Endothelial cell of umbilical vein (primary cell): ENCODE measurements around the gene AQP12A. TPM values are rescaled to one million over a fixed set of nuclear protein-coding genes. Genes with fewer than 3 reads are reported as not detected.

Experiments
- BruUV-seq: library from RNA; stranded (reverse); fragments of 400-500 nt; replicated peaks from 2 replicates; lab custom pipeline; 2021; lab: Mats Ljungman, UMichigan
- CTCF ChIA-PET: fragments of 300-600, 350-600 bp; sonication (Branson Sonifier 250); formaldehyde crosslinking; loops from one replicate; lab custom pipeline; 2021; ENCODE audit warnings: antibody characterized with exemption, inconsistent platforms; lab: Charles Lee
- POLR2A ChIA-PET: fragments of 300-600, 350-600 bp; sonication (Branson Sonifier 250); formaldehyde crosslinking; loops from one replicate; lab custom pipeline; 2021; ENCODE audit warnings: antibody characterized with exemption, inconsistent platforms; lab: Charles Lee
- DNase-seq: peaks from one replicate; pipeline ENCODE4 v3.0.0-alpha.2; 2011; ENCODE audit warnings: low read depth, low spot score
- FAIRE-seq: peaks from 2 replicates; lab custom pipeline; 2011; peaks lifted over from hg19 to GRCh38; lab: Jason Lieb, UNC
- H2AFZ ChIP-seq: 2 replicates; pipeline ENCODE4 v1.6.0; 2012; ENCODE audit warnings: low read depth, low read length, control low read depth, inconsistent platforms
- H3K27ac ChIP-seq: 2 replicates; pipeline ENCODE4 v1.5.1; 2011; ENCODE audit warnings: low read depth, mild to moderate bottlenecking, control low read depth, low read length, moderate library complexity; ENCODE audit not compliant: insufficient read depth
- H3K27me3 ChIP-seq, 2 experiments: 2 replicates each; pipeline versions ENCODE4 v1.6.0 to v1.6.1; 2011; ENCODE audit warnings: low read length in 2 of 2, mixed read lengths in 1 of 2; ENCODE audit not compliant: control insufficient read depth in 2 of 2, insufficient read depth in 2 of 2
- H3K36me3 ChIP-seq, 2 experiments: 2 replicates in 1 of 2; 3 replicates in 1 of 2; pipeline ENCODE4 v1.5.1; 2011; ENCODE audit warnings: low read length in 2 of 2, mild to moderate bottlenecking in 1 of 2, moderate library complexity in 1 of 2; ENCODE audit not compliant: control insufficient read depth in 2 of 2, insufficient read depth in 2 of 2; ENCODE audit errors: extremely low read depth in 1 of 2
- H3K4me1 ChIP-seq: 3 replicates; pipeline ENCODE4 v1.5.1; 2011; ENCODE audit warnings: mild to moderate bottlenecking, low read length; ENCODE audit not compliant: control insufficient read depth, insufficient read depth; ENCODE audit errors: extremely low read depth
- H3K4me2 ChIP-seq: 2 replicates; pipeline ENCODE4 v1.6.1; 2011; ENCODE audit warnings: low read length, control low read depth, mixed read lengths; ENCODE audit not compliant: insufficient read depth
- H3K4me3 ChIP-seq, 3 experiments: fragments of 200-600 bp in 1 of 3; sonication (generic), shearing (Covaris generic) in 1 of 3; replicated peaks in 1 of 3; 2 replicates each; pipeline ENCODE4 v1.5.1; 2011 to 2016; ENCODE audit warnings: control low read depth in 3 of 3, low read length in 3 of 3, mild to moderate bottlenecking in 2 of 3, inconsistent platforms in 1 of 3, low read depth in 1 of 3, moderate library complexity in 1 of 3; ENCODE audit not compliant: insufficient read depth in 1 of 3
- H3K79me2 ChIP-seq: 2 replicates; pipeline ENCODE4 v1.6.0; 2012; ENCODE audit warnings: low read length, inconsistent platforms; ENCODE audit not compliant: control insufficient read depth, insufficient read depth
- H3K9ac ChIP-seq: replicated peaks from 2 replicates; pipeline ENCODE3; 2011; ENCODE audit warnings: low read length, control low read depth; ENCODE audit not compliant: insufficient read depth; ENCODE audit errors: extremely low read depth
- H3K9me1 ChIP-seq: replicated peaks from 3 replicates; pipeline ENCODE4 v1.6.0; 2011; ENCODE audit warnings: mild to moderate bottlenecking, low read length; ENCODE audit not compliant: control insufficient read depth, insufficient read depth; ENCODE audit errors: extremely low read depth
- H3K9me3 ChIP-seq: replicated peaks from 2 replicates; pipeline ENCODE4 v1.5.1; 2012; ENCODE audit warnings: low read length, inconsistent platforms; ENCODE audit not compliant: control insufficient read depth, insufficient read depth
- H4K20me1 ChIP-seq: replicated peaks from 2 replicates; pipeline ENCODE3; 2011; ENCODE audit warnings: mild to moderate bottlenecking, low read length; ENCODE audit not compliant: control insufficient read depth, insufficient read depth; ENCODE audit errors: extremely low read depth
- EZH2 ChIP-seq: IDR thresholded peaks from 2 replicates; pipeline ENCODE4 v1.6.1; 2012; ENCODE audit warnings: borderline replicate concordance, low read depth, mild to moderate bottlenecking, moderate library complexity, low read length, inconsistent platforms; ENCODE audit not compliant: severe bottlenecking
- FOS ChIP-seq: IDR thresholded peaks from 2 replicates; pipeline ENCODE4 v1.6.1; 2011; ENCODE audit warnings: mild to moderate bottlenecking, low read length, moderate library complexity, borderline replicate concordance; ENCODE audit not compliant: insufficient read depth
- GATA2 ChIP-seq: IDR thresholded peaks from 2 replicates; pipeline ENCODE4 v1.7.0; 2011; ENCODE audit warnings: low read depth, mild to moderate bottlenecking, moderate library complexity, mixed read lengths, low read length; ENCODE audit not compliant: insufficient read length, insufficient read depth
- JUN ChIP-seq: IDR thresholded peaks from 2 replicates; pipeline ENCODE4 v1.6.1; 2011; ENCODE audit warnings: borderline replicate concordance, low read depth; ENCODE audit not compliant: insufficient read length, insufficient read depth
- MYC ChIP-seq: IDR thresholded peaks from one replicate; pipeline ENCODE4 v1.6.1; 2011; ENCODE audit warnings: mild to moderate bottlenecking, low read depth, low read length
- POLR2A ChIP-seq: IDR thresholded peaks from 2 replicates; pipeline ENCODE4 v1.6.1; 2012; ENCODE audit warnings: low read depth, mild to moderate bottlenecking, control low read depth, low read length
- POLR2AphosphoS5 ChIP-seq: IDR thresholded peaks from 2 replicates; pipeline ENCODE4 v1.6.1; 2012; ENCODE audit warnings: low read depth, mild to moderate bottlenecking, control low read depth, low read length, moderate library complexity; ENCODE audit not compliant: insufficient read depth
- dilution Hi-C: fragments of 300-500 bp; cut with MboI; formaldehyde crosslinking; loops from one replicate; pipeline ENCODE4 v1.15.0; 2019; ENCODE audit warnings: low sequenced_read_pairs; ENCODE audit not compliant: extremely low pct_ligation_motif_present
- intact Hi-C: fragments of 100-400 bp; cut with micrococcal nuclease; formaldehyde crosslinking; loops from one replicate; pipeline ENCODE4 v1.10.0; 2022
- polyA plus RNA-seq, 4 experiments: library from polyadenylated mRNA; depleted of rRNA in 3 of 4; stranded (reverse) in 3 of 4; unstranded in 1 of 4; fragments of >200 nt; gene quantifications; 2 replicates each; pipeline versions ENCODE4 v1.2.1 to v1.2.3, GENCODE V29; 2011 to 2012; ENCODE audit warnings: missing spikeins in 1 of 4
- total RNA-seq: library from RNA; stranded (reverse); gene quantifications from 2 replicates; pipeline ENCODE4 v1.2.3, GENCODE V29; 2021
- TF ChIP-seq, protein P1 (sequence below), 2 donors: IDR thresholded peaks; 1 replicate in 1 of 2; 2 replicates in 1 of 2; pipeline ENCODE4 v1.5.1; 2011; ENCODE audit warnings: low read length in 2 of 2, mild to moderate bottlenecking in 2 of 2, moderate library complexity in 2 of 2, control low read depth in 1 of 2, inconsistent platforms in 1 of 2, low read depth in 1 of 2; ENCODE audit not compliant: insufficient read depth in 1 of 2; ENCODE audit errors: extremely low read depth in 1 of 2
- TF ChIP-seq, protein P2 (sequence below): IDR thresholded peaks from 2 replicates; pipeline ENCODE4 v1.6.1; 2011; ENCODE audit not compliant: insufficient read depth, insufficient read length

Gene AQP12A
- total and polyA plus RNA-seq, 2 donors (not counting 3 experiments of a cell fraction or from before 2014, with no cell fraction given) = not detected

DNA sequence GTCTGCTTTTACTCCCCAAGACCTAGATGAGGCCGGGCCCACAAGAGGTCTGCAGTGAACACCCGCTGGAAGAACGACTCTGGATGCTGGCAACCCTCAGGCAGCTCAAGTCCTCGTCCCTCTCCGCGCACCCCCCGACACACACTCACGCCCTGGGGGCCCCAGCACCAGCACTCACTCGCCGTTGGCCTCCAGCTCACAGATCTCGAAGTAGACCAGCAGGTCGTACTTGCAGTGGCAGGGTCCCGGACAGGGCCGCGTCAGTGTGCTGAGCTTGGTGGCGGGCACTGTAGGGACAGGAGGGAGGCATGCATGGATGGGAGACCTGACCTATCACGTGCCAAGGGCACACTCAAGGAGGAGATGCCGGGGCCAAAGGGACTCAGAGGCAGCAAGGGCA lies 49.4 kb downstream of the AQP12A start:
- CTCF ChIA-PET = no interaction called here

More for the DNA sequence above, 49.4 kb downstream of the AQP12A start:
- POLR2A ChIA-PET = no interaction called here
- H3K4me2 ChIP-seq = no peak overlapping the region
- no peaks in the 10 kb centered on the region for H3K4me1 ChIP-seq
- no peak overlapping the region for H3K27ac ChIP-seq
- TF ChIP-seq FOS (no peak), MYC (no peak), EZH2 (no peak), POLR2AphosphoS5 (no peak), POLR2A (no peak), GATA2 (no peak), JUN (no peak)
- TF ChIP-seq, protein P1, sequence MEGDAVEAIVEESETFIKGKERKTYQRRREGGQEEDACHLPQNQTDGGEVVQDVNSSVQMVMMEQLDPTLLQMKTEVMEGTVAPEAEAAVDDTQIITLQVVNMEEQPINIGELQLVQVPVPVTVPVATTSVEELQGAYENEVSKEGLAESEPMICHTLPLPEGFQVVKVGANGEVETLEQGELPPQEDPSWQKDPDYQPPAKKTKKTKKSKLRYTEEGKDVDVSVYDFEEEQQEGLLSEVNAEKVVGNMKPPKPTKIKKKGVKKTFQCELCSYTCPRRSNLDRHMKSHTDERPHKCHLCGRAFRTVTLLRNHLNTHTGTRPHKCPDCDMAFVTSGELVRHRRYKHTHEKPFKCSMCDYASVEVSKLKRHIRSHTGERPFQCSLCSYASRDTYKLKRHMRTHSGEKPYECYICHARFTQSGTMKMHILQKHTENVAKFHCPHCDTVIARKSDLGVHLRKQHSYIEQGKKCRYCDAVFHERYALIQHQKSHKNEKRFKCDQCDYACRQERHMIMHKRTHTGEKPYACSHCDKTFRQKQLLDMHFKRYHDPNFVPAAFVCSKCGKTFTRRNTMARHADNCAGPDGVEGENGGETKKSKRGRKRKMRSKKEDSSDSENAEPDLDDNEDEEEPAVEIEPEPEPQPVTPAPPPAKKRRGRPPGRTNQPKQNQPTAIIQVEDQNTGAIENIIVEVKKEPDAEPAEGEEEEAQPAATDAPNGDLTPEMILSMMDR (IDR thresholded peaks at IDR 0.05; ENCODE audit: extremely low read depth in 1 of 2, insufficient read depth in 1 of 2, low read depth in 1 of 2, low read length in 2 of 2) = no peak
- TF ChIP-seq, protein P2, sequence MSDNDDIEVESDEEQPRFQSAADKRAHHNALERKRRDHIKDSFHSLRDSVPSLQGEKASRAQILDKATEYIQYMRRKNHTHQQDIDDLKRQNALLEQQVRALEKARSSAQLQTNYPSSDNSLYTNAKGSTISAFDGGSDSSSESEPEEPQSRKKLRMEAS = no peak
- no peaks in the 10 kb centered on the region for H3K9me1 ChIP-seq
- dilution Hi-C loops = no loop called here
- H4K20me1 ChIP-seq = no peaks in the 10 kb centered on the region
- BruUV-seq = no TSS peak
- no peaks in the 10 kb centered on the region for H3K27me3 ChIP-seq
- no peak for FAIRE-seq
- H3K4me3 ChIP-seq = no peak overlapping the region
- no peaks in the 10 kb centered on the region for H3K79me2 ChIP-seq
- H3K9me3 ChIP-seq = no peaks in the 10 kb centered on the region
- no peak overlapping the region for H2AFZ ChIP-seq
- no peaks in the 10 kb centered on the region for H3K36me3 ChIP-seq
- no peak overlapping the region for H3K9ac ChIP-seq
- no peak for DNase-seq
- intact Hi-C loops = no loop called here
